GM23338 (cell line): ENCODE measurements around the gene CMPK2. TPM values are rescaled to one million over a fixed set of nuclear protein-coding genes. Genes with fewer than 3 reads are reported as not detected.

Experiments used
- ATAC-seq: fragments of 200-7000 bp; cut with Tn5 transposase; 3 replicates; pipeline ENCODE4 v1.9.1; 2020
- DNase-seq: peaks from one replicate; pipeline ENCODE4 v3.0.0-alpha.2; 2015; ENCODE audit warnings: low spot score
- H2AFZ ChIP-seq: fragments of 200-600 bp; sonication (generic); 2 replicates; pipeline ENCODE4 v1.8.0; 2016; ENCODE audit warnings: antibody characterized with exemption, mild to moderate bottlenecking, moderate library complexity
- H3F3A ChIP-seq: fragments of 200-600 bp; sonication (generic); replicated peaks from 2 replicates; pipeline ENCODE4 v1.8.0; 2017; ENCODE audit warnings: antibody characterized with exemption, mixed run types, low read depth
- H3K27ac ChIP-seq: fragments of 200-600 bp; sonication (generic); 2 replicates; pipeline ENCODE4 v1.6.1; 2016; ENCODE audit warnings: low read depth
- H3K27me3 ChIP-seq: fragments of 200-600 bp; sonication (generic); 2 replicates; pipeline ENCODE4 v1.8.0; 2016; ENCODE audit warnings: mild to moderate bottlenecking, mixed run types, moderate library complexity; ENCODE audit not compliant: insufficient read depth
- H3K36me3 ChIP-seq: fragments of 200-600 bp; sonication (generic); 2 replicates; pipeline ENCODE4 v1.8.0; 2016; ENCODE audit warnings: mild to moderate bottlenecking; ENCODE audit not compliant: insufficient read depth
- H3K4me1 ChIP-seq: fragments of 200-600 bp; sonication (generic); 2 replicates; pipeline ENCODE4 v1.8.0; 2016; ENCODE audit warnings: mild to moderate bottlenecking, moderate library complexity; ENCODE audit not compliant: insufficient read depth
- H3K4me2 ChIP-seq: fragments of 200-600 bp; sonication (generic); 2 replicates; pipeline ENCODE4 v1.7.1; 2017; ENCODE audit warnings: mixed run types
- H3K4me3 ChIP-seq: fragments of 200-600 bp; sonication (generic); 2 replicates; pipeline ENCODE4 v1.6.1; 2016; ENCODE audit warnings: mixed run types
- H3K79me2 ChIP-seq: fragments of 200-600 bp; sonication (generic); replicated peaks from 2 replicates; pipeline ENCODE4 v1.8.0; 2017; ENCODE audit warnings: mild to moderate bottlenecking; ENCODE audit not compliant: insufficient read depth
- H3K9me2 ChIP-seq: fragments of 200-600 bp; sonication (generic); 2 replicates; pipeline ENCODE4 v1.8.0; 2017; ENCODE audit not compliant: insufficient read depth
- H4K20me1 ChIP-seq: fragments of 200-600 bp; sonication (generic); replicated peaks from 2 replicates; pipeline ENCODE4 v1.8.0; 2017; ENCODE audit warnings: mild to moderate bottlenecking; ENCODE audit not compliant: insufficient read depth
- H3K27ac Mint-ChIP-seq: 2 replicates; pipeline ENCODE4 v1.8.0; 2020; ENCODE audit warnings: inconsistent platforms, mild to moderate bottlenecking, moderate library complexity, mixed read lengths
- H3K27me3 Mint-ChIP-seq: 3 replicates; pipeline ENCODE4 v1.8.0; 2022; ENCODE audit warnings: low read depth, mild to moderate bottlenecking, moderate library complexity, mixed read lengths, inconsistent platforms; ENCODE audit not compliant: insufficient read depth, poor library complexity
- H3K36me3 Mint-ChIP-seq: 3 replicates; pipeline ENCODE4 v1.8.0; 2021; ENCODE audit warnings: low read depth, mild to moderate bottlenecking, inconsistent platforms, moderate library complexity, mixed read lengths
- H3K4me1 Mint-ChIP-seq: 3 replicates; pipeline ENCODE4 v1.8.0; 2020; ENCODE audit warnings: mild to moderate bottlenecking, inconsistent platforms, mixed read lengths
- H3K4me3 Mint-ChIP-seq: 3 replicates; pipeline ENCODE4 v1.8.0; 2021; ENCODE audit warnings: moderate library complexity, mild to moderate bottlenecking, inconsistent platforms, mixed read lengths
- H3K9me3 Mint-ChIP-seq: 3 replicates; pipeline ENCODE4 v1.8.0; 2020; ENCODE audit warnings: moderate library complexity, mild to moderate bottlenecking, inconsistent platforms, mixed read lengths
- CREB1 ChIP-seq: fragments of 250-450 bp; sonication (Bioruptor Pico); IDR thresholded peaks from 2 replicates; pipeline ENCODE4 v1.5.0; 2020; ENCODE audit warnings: low read depth, mild to moderate bottlenecking, moderate library complexity
- EZH2 ChIP-seq: fragments of 200-600 bp; sonication (generic); IDR thresholded peaks from one replicate; pipeline ENCODE4 v1.8.0; 2017; ENCODE audit warnings: antibody characterized with exemption, mild to moderate bottlenecking, low read depth; ENCODE audit not compliant: unreplicated experiment
- EZH2phosphoT487 ChIP-seq: fragments of 200-600 bp; sonication (generic); IDR thresholded peaks from one replicate; pipeline ENCODE4 v1.8.1; 2018; ENCODE audit warnings: antibody characterized with exemption; ENCODE audit not compliant: unreplicated experiment
- POLR2AphosphoS5 ChIP-seq: IDR thresholded peaks from 2 replicates; pipeline ENCODE4 v1.6.1; 2016; ENCODE audit warnings: antibody characterized with exemption, low read depth
- STAT1 ChIP-seq: IDR thresholded peaks from one replicate; pipeline ENCODE4 v1.6.1; 2016; ENCODE audit warnings: antibody characterized with exemption; ENCODE audit not compliant: unreplicated experiment
- ZNF331 ChIP-seq: fragments of 250-450 bp; sonication (Bioruptor Pico); IDR thresholded peaks from 2 replicates; pipeline ENCODE4 v1.5.0; 2020; ENCODE audit warnings: low read depth, mild to moderate bottlenecking, moderate library complexity
- polyA plus RNA-seq: library from polyadenylated mRNA; unstranded; fragments of >200 nt; fragmentation: Nextera tagmentation; extraction: Ambion mirVana; gene quantifications from 2 replicates; pipeline ENCODE4 v1.2.1, GENCODE V29; 2016
- total RNA-seq: library from RNA; depleted of rRNA; stranded (reverse); fragments of >200 nt; shearing (Covaris generic); gene quantifications from 2 replicates; pipeline ENCODE4 v1.2.3, GENCODE V29; 2014
- TF ChIP-seq, protein P1 (sequence below): IDR thresholded peaks from one replicate; pipeline ENCODE4 v1.6.1; 2018; ENCODE audit warnings: antibody characterized with exemption; ENCODE audit not compliant: unreplicated experiment
- TF ChIP-seq, protein P2 (sequence below): fragments of 250-450 bp; sonication (Bioruptor Pico); IDR thresholded peaks from 2 replicates; pipeline ENCODE4 v1.5.0; 2020; ENCODE audit warnings: mild to moderate bottlenecking, moderate library complexity

Gene CMPK2
- total and polyA plus RNA-seq, 2 experiments from 2014 or later = 0.13 to 0.56 TPM

DNA sequence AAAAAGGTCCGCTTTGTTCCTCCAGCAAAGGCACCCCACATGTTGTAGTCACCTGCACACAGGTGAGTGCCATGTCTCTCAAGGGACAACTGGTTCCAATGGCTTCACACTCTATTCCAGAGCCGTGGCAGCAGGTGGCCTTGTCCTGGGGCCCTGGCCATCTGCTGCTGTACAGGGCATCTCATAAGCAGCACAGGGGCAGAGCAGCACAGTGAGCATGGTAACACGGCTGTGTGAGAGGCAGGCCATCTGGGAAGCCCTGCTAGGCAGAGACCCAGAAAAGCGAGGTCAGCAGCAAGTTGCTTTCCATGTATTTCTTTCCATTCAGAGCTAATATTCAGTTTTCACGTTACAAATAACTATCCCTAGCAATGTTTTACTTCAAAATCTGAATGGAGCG lies 54.7 kb downstream of the CMPK2 start:
- Mint-ChIP-seq H3K27ac (no peak overlapping the region), H3K27me3 (peaks cover 22% of the 10 kb centered on the region), H3K4me3 (no peak overlapping the region), H3K9me3 (peaks cover 37% of the 10 kb centered on the region), H3K4me1 (peaks cover 15% of the 10 kb centered on the region), H3K36me3 (peaks cover 5% of the 10 kb centered on the region; the same call in 1 of the 3 replicates)
- Histone ChIP-seq H3K79me2 (no peaks in the 10 kb centered on the region), H2AFZ (no peak overlapping the region), H3K4me1 (peaks cover 20% of the 10 kb centered on the region), H4K20me1 (no peaks in the 10 kb centered on the region), H3K4me3 (no peak overlapping the region), H3K27me3 (peaks cover 19% of the 10 kb centered on the region), H3K27ac (no peak overlapping the region), H3F3A (no peaks in the 10 kb centered on the region), H3K4me2 (no peak overlapping the region), H3K9me2 (peaks cover 3% of the 10 kb centered on the region; the same call in 1 of the 2 replicates), H3K36me3 (no peaks in the 10 kb centered on the region)
- DNase-seq (no peak), ATAC-seq (no peak)
- TF ChIP-seq, protein P1, sequence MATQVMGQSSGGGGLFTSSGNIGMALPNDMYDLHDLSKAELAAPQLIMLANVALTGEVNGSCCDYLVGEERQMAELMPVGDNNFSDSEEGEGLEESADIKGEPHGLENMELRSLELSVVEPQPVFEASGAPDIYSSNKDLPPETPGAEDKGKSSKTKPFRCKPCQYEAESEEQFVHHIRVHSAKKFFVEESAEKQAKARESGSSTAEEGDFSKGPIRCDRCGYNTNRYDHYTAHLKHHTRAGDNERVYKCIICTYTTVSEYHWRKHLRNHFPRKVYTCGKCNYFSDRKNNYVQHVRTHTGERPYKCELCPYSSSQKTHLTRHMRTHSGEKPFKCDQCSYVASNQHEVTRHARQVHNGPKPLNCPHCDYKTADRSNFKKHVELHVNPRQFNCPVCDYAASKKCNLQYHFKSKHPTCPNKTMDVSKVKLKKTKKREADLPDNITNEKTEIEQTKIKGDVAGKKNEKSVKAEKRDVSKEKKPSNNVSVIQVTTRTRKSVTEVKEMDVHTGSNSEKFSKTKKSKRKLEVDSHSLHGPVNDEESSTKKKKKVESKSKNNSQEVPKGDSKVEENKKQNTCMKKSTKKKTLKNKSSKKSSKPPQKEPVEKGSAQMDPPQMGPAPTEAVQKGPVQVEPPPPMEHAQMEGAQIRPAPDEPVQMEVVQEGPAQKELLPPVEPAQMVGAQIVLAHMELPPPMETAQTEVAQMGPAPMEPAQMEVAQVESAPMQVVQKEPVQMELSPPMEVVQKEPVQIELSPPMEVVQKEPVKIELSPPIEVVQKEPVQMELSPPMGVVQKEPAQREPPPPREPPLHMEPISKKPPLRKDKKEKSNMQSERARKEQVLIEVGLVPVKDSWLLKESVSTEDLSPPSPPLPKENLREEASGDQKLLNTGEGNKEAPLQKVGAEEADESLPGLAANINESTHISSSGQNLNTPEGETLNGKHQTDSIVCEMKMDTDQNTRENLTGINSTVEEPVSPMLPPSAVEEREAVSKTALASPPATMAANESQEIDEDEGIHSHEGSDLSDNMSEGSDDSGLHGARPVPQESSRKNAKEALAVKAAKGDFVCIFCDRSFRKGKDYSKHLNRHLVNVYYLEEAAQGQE = no peak
- TF ChIP-seq POLR2AphosphoS5 (no peak), ZNF331 (CRISPR knock-in tag) (no peak)

DNA sequence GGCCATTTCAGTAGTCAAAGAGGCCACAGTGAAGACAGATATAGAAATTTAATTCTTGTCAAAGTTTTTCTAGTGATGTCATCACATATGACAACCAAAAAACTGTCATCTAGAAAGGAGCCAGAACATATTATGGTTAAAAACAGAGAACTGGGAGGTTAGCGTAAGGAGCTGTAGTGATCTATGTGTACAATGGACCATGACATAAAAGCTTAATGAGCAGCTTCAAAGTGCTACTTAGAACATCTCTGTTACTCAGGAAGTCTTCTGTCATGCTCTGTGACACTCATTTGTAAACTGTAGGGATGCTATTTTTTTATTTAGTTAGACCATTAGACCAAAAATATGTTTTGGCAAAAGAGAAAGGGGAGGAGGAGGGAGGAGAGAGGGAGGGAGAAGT lies 57.3 kb downstream of the CMPK2 start:
- Histone ChIP-seq H4K20me1 (no peaks in the 10 kb centered on the region), H3F3A (peaks cover 2% of the 10 kb centered on the region; the same call in 1 of the 2 replicates), H2AFZ (no peak overlapping the region), H3K4me2 (no peak overlapping the region), H3K4me1 (peaks cover 45% of the 10 kb centered on the region), H3K36me3 (no peaks in the 10 kb centered on the region), H3K27ac (no peak overlapping the region), H3K4me3 (no peak overlapping the region), H3K9me2 (no peaks in the 10 kb centered on the region), H3K27me3 (peaks cover 34% of the 10 kb centered on the region), H3K79me2 (no peaks in the 10 kb centered on the region)
- no peak for ATAC-seq
- Mint-ChIP-seq H3K4me3 (no peak overlapping the region), H3K27ac (no peak overlapping the region), H3K4me1 (peaks cover 37% of the 10 kb centered on the region), H3K36me3 (no peaks in the 10 kb centered on the region; the same call in 2 of the 3 replicates), H3K9me3 (peaks cover 19% of the 10 kb centered on the region), H3K27me3 (peaks cover 38% of the 10 kb centered on the region)
- no peak for DNase-seq
- TF ChIP-seq CREB1 (CRISPR knock-in tag) (no peak), EZH2phosphoT487 (no peak), EZH2 (no peak), STAT1 (no peak)
- TF ChIP-seq, protein P1 = no peak
- TF ChIP-seq, protein P2, sequence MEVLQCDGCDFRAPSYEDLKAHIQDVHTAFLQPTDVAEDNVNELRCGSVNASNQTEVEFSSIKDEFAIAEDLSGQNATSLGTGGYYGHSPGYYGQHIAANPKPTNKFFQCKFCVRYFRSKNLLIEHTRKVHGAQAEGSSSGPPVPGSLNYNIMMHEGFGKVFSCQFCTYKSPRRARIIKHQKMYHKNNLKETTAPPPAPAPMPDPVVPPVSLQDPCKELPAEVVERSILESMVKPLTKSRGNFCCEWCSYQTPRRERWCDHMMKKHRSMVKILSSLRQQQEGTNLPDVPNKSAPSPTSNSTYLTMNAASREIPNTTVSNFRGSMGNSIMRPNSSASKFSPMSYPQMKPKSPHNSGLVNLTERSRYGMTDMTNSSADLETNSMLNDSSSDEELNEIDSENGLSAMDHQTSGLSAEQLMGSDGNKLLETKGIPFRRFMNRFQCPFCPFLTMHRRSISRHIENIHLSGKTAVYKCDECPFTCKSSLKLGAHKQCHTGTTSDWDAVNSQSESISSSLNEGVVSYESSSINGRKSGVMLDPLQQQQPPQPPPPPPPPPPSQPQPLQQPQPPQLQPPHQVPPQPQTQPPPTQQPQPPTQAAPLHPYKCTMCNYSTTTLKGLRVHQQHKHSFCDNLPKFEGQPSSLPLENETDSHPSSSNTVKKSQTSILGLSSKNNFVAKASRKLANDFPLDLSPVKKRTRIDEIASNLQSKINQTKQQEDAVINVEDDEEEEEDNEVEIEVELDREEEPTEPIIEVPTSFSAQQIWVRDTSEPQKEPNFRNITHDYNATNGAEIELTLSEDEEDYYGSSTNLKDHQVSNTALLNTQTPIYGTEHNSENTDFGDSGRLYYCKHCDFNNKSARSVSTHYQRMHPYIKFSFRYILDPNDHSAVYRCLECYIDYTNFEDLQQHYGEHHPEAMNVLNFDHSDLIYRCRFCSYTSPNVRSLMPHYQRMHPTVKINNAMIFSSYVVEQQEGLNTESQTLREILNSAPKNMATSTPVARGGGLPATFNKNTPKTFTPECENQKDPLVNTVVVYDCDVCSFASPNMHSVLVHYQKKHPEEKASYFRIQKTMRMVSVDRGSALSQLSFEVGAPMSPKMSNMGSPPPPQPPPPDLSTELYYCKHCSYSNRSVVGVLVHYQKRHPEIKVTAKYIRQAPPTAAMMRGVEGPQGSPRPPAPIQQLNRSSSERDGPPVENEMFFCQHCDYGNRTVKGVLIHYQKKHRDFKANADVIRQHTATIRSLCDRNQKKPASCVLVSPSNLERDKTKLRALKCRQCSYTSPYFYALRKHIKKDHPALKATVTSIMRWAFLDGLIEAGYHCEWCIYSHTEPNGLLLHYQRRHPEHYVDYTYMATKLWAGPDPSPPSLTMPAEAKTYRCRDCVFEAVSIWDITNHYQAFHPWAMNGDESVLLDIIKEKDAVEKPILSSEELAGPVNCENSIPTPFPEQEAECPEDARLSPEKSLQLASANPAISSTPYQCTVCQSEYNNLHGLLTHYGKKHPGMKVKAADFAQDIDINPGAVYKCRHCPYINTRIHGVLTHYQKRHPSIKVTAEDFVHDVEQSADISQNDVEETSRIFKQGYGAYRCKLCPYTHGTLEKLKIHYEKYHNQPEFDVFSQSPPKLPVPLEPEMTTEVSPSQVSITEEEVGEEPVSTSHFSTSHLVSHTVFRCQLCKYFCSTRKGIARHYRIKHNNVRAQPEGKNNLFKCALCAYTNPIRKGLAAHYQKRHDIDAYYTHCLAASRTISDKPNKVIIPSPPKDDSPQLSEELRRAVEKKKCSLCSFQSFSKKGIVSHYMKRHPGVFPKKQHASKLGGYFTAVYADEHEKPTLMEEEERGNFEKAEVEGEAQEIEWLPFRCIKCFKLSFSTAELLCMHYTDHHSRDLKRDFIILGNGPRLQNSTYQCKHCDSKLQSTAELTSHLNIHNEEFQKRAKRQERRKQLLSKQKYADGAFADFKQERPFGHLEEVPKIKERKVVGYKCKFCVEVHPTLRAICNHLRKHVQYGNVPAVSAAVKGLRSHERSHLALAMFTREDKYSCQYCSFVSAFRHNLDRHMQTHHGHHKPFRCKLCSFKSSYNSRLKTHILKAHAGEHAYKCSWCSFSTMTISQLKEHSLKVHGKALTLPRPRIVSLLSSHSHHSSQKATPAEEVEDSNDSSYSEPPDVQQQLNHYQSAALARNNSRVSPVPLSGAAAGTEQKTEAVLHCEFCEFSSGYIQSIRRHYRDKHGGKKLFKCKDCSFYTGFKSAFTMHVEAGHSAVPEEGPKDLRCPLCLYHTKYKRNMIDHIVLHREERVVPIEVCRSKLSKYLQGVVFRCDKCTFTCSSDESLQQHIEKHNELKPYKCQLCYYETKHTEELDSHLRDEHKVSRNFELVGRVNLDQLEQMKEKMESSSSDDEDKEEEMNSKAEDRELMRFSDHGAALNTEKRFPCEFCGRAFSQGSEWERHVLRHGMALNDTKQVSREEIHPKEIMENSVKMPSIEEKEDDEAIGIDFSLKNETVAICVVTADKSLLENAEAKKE (CRISPR knock-in tag) = no peak
